GM23248 (cell line): ENCODE data around the gene ASIC4.

Source experiments
- EZH2 ChIP-seq: fragments of 200-600 bp; sonication (generic); IDR thresholded peaks from 2 replicates; pipeline ENCODE4 v1.6.1; 2018; ENCODE audit warnings: antibody characterized with exemption, mild to moderate bottlenecking; ENCODE audit not compliant: insufficient read depth, poor library complexity, severe bottlenecking
- EZH2phosphoT487 ChIP-seq: fragments of 200-600 bp; sonication (generic); IDR thresholded peaks from 2 replicates; pipeline ENCODE4 v1.6.1; 2018; ENCODE audit warnings: antibody characterized with exemption, moderate library complexity, mild to moderate bottlenecking, low read depth; ENCODE audit not compliant: insufficient read depth

- TF ChIP-seq EZH2 (no peak), EZH2phosphoT487 (no peak)
Observed at GRCh38 chr2:219470429-219470828, 43.9 kb upstream of the ASIC4 start.
